ENCODE measurements around the gene INSYN2B.

GRCh38 chr5:169921384-169921783 lies 58.9 kb downstream of the INSYN2B start:
- TF ChIP-seq CTCF (IDR thresholded peaks at IDR 0.05; ENCODE audit: low read depth, low read length) (no peak), EZH2phosphoT487 (IDR thresholded peaks at IDR 0.05; ENCODE audit: low read depth) (no peak)
